Epithelial cell of esophagus (primary cell): ENCODE data around the gene ARHGAP4.

Experiments used
- DNase-seq: peaks from one replicate; pipeline ENCODE4 v3.0.0; 2010; ENCODE audit warnings: low read depth
- H3K4me3 ChIP-seq: 2 replicates; pipeline ENCODE4 v1.5.1; 2011; ENCODE audit warnings: mild to moderate bottlenecking, low read length, control low read depth
- TF ChIP-seq, protein P1 (sequence below): IDR thresholded peaks from 2 replicates; pipeline ENCODE4 v1.5.1; 2011; ENCODE audit warnings: low read depth, mild to moderate bottlenecking, low read length, control low read depth, inconsistent platforms; ENCODE audit not compliant: insufficient read depth; ENCODE audit errors: missing control alignments

Gene ARHGAP4

DNA sequence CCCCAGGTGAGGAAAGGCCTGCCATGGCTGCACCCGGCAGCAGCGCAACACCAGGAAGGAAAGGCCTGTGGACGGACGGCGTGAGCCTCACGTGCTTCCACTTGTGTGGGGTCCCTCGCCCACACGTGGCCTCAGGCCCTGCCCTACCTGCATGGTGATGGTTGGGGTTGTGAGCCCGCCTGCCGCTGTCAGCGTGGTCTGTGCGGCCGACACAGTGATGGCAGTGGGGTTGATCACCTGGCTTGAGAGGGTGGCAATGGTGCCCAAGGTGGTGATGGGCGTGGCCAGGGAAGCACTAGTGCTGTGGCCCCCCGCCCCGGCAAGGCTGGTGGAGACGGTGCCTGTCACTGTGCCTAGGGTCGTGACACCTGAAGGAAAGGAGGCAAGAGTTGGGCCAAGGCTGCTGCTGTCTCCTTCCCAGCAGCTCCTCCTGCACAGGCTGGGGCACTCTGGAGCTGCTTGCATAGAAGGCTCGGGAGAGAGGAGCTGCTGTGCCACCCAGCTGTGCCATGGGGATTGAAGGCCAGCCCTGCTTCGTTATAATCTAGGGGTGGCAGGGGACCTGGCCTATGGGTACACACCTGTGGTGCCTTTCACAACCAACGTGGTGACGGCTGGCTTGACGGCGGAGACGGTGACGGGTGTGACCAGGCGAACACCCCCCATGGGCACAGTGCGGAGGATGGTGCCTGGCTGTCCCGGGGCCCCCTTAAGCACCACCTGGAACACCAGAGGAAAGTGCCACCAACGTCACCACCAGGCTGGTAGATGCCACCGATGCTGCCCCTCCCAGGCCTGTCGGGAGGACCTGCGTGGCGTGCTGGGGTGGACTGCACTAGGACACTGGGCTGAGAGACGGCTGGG lies 30.2 kb upstream of the ARHGAP4 start:
- TF ChIP-seq, protein P1, sequence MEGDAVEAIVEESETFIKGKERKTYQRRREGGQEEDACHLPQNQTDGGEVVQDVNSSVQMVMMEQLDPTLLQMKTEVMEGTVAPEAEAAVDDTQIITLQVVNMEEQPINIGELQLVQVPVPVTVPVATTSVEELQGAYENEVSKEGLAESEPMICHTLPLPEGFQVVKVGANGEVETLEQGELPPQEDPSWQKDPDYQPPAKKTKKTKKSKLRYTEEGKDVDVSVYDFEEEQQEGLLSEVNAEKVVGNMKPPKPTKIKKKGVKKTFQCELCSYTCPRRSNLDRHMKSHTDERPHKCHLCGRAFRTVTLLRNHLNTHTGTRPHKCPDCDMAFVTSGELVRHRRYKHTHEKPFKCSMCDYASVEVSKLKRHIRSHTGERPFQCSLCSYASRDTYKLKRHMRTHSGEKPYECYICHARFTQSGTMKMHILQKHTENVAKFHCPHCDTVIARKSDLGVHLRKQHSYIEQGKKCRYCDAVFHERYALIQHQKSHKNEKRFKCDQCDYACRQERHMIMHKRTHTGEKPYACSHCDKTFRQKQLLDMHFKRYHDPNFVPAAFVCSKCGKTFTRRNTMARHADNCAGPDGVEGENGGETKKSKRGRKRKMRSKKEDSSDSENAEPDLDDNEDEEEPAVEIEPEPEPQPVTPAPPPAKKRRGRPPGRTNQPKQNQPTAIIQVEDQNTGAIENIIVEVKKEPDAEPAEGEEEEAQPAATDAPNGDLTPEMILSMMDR, result no peak
- no peak overlapping the region for H3K4me3 ChIP-seq
- no peak for DNase-seq

DNA sequence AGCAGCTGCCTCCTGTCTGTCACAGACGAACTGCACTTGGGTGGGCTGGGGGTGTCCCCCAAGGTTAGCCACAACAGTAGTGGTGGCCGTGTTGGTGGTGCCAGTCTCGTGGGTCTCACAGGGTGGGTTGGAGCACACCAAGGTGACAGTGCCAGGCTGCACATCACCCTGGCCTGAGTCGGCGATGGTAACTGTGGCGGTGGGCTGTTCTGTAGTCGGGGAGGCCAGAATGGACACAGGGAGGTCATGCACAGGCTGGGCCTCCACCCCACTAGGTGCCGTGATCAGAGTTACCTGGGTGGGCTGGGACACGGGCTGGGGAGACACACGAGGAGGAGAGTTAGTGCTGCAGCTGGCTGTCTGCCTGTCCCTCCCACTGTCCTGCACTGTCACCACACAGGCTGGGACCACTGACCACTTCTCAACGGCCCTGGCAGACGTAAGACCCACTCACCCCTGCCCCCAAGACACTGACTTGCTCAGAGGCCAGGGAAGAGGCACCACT lies 29.2 kb upstream of the ARHGAP4 start:
- H3K4me3 ChIP-seq, result no peak overlapping the region
- TF ChIP-seq, protein P1, result no peak
- DNase-seq, result no peak

DNA sequence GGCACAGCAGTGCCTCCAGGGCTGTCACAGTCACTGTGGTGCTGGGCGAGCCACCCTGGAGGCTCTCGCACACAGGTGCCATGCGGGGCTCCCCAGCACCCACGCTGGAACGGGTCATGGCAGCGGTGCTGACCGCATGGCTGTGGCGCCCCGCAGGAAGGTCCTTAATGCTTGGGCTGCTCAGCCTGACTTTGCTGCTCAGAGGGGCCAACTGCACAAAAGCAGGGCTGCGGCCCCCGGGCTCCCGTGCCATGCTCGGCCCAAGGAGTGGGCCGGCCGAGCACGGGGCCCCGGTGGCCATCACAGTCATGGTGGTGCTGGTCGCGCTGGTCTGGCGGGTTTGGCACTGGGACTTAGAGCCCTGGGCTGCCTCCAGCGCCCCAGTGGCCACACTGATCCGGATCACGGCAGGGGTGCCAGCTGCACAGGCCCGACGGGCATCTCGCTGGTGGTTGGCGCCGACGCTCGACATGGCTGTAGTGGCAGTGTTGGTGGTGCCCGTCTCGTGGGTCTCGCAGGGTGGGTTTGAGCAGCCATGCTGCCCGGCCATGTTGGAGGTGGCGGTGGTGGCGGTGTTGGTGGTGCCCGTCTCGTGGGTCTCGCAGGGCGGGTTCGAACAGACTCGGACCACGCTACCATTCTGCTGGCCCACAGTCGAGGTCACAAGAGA lies 28.6 kb upstream of the ARHGAP4 start:
- no peak for DNase-seq
- TF ChIP-seq, protein P1, result no peak
- no peak overlapping the region for H3K4me3 ChIP-seq

DNA sequence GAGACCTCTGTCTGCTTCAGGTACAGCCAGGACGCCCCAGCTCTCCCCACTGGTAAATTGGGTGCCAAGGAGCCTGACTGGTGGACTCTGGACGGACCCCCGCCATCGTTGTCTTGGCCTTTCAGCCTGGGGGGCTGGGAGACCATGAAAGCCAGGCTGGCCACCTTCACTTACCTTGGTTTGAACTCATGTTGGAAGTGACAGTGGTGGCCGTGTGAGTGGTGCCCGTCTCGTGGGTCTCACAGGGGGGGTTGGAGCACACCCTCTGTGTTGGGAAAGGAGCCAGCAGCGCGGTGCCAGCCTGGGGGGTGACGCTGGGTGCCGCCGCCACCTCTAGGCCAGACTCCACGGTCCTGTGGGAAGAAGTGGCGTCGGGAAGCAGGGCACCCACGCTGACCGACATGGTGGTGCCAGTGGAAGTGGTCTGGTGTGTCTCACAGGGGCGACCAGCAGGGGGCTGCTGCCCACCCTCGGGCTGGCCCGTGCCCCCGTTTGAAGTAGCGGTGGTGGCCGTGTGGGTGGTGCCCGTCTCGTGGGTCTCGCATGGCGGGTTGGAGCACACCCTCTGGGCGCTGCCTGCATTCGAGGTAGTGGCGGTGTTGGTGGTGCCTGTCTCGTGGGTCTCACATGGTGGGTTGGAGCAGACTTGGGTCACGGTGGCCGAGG lies 28.0 kb upstream of the ARHGAP4 start:
- TF ChIP-seq, protein P1, result no peak
- DNase-seq, result no peak
- no peak overlapping the region for H3K4me3 ChIP-seq

DNA sequence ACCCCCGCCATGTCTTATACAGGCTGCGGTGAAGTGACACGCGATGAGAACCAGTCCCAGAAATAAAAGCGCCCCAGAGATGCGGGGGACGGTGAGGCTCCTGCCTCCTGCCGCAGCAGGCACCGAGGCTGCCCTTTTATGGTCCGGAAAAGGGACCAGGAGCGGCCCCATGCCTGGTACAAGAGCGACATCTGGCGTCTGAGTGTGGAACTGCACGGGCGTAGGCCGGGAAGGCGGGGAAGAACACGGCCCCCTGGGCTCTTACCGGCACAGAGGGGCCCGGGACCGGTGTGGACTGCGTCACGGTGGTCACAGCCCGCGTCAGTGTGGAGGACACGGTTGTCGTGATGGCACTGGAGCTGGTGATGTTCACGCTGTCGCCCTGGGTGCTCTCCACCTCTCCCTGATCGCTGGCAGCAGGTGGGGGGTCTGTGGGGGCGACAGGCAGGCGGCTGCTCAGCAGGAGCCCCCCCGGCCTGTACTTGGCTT lies 27.3 kb upstream of the ARHGAP4 start:
- no peak overlapping the region for H3K4me3 ChIP-seq
- peak; percentile 44 for DNase-seq
- TF ChIP-seq, protein P1, result peak; percentile 75

DNA sequence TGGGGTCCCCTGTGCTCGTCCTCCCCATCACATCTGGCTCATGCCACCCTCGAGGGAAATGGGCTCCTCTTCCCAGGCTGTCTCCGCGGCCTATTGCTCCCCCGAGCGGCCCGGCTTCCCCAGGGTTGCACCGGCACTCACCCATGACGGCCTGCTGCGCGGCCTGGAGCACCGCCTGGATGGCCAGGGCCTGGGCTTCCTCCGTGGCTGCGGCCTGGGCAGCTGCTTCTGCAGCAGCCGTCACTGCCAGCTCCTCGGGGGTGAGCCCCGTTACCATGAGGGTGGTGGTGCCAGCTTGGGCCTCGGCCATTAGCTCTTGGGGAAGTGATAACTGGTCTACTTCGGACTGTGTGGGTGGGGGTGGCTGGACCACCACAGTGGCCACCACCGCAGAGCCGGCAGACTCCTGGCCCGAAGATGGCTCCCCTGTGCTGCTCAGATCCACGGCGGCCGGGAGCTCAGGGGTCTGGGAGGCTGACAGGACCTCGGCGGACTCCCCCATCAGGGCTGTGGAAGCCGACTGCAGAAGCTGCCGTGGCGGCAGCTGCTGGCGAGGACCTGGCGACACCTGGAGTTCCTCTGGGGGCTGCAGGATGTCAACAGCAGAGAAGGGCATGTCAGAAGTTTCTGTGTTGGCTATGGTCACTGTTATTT lies 26.4 kb upstream of the ARHGAP4 start:
- DNase-seq, result no peak
- TF ChIP-seq, protein P1, result no peak
- H3K4me3 ChIP-seq, result no peak overlapping the region
